HFF-Myc (cell line): Measurements from ENCODE around the gene ATP2B3.

ENCODE experiments used
- DNase-seq: peaks from one replicate; pipeline ENCODE4 v3.0.0-alpha.2; 2011; ENCODE audit warnings: low read depth; ENCODE audit errors: extremely low read depth
- H3K4me3 ChIP-seq: replicated peaks from 2 replicates; pipeline ENCODE4 v1.5.1; 2011; ENCODE audit warnings: low read depth, mild to moderate bottlenecking, control low read depth, low read length
- TF ChIP-seq, protein P1 (sequence below): IDR thresholded peaks from 2 replicates; pipeline ENCODE4 v1.5.1; 2012; ENCODE audit warnings: mild to moderate bottlenecking, low read depth, low read length, control low read depth; ENCODE audit errors: missing control alignments

Gene ATP2B3

DNA sequence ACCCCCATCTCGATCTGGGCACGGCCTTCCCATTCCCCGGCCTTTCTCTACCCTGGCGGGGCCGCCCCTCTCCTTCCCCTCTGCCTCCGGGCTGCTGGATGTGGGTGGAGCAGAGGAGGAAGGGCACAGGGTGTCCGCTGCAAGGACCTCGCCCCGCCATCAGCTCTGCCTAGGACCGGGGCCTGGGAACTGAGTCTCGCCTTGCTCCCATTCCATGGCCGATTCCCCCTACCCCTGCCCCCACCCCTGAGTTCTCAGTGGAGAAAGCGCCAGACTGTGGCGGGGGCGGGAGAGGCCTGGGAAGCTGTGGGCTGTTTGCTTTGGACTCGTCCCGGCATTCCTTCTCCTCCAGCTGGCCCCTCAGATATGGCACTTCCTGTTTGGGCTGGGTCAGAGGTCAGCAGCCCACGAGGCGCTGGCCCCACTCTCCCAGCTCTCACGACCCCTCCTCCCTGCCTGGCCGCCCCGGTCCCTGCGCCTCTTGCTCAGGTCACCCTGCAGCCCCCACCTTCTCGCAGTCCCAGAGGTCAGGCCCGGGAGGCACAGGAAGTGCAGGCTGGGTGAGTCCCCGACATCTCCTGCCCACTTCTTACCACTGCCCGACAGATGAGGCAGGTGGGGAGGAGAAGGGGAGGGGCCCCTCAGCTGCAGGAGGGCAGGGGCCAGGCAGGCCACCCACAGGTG lies 29.1 kb upstream of the ATP2B3 start:
- no peak overlapping the region for H3K4me3 ChIP-seq
- no peak for DNase-seq
- TF ChIP-seq, protein P1, sequence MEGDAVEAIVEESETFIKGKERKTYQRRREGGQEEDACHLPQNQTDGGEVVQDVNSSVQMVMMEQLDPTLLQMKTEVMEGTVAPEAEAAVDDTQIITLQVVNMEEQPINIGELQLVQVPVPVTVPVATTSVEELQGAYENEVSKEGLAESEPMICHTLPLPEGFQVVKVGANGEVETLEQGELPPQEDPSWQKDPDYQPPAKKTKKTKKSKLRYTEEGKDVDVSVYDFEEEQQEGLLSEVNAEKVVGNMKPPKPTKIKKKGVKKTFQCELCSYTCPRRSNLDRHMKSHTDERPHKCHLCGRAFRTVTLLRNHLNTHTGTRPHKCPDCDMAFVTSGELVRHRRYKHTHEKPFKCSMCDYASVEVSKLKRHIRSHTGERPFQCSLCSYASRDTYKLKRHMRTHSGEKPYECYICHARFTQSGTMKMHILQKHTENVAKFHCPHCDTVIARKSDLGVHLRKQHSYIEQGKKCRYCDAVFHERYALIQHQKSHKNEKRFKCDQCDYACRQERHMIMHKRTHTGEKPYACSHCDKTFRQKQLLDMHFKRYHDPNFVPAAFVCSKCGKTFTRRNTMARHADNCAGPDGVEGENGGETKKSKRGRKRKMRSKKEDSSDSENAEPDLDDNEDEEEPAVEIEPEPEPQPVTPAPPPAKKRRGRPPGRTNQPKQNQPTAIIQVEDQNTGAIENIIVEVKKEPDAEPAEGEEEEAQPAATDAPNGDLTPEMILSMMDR: no peak

DNA sequence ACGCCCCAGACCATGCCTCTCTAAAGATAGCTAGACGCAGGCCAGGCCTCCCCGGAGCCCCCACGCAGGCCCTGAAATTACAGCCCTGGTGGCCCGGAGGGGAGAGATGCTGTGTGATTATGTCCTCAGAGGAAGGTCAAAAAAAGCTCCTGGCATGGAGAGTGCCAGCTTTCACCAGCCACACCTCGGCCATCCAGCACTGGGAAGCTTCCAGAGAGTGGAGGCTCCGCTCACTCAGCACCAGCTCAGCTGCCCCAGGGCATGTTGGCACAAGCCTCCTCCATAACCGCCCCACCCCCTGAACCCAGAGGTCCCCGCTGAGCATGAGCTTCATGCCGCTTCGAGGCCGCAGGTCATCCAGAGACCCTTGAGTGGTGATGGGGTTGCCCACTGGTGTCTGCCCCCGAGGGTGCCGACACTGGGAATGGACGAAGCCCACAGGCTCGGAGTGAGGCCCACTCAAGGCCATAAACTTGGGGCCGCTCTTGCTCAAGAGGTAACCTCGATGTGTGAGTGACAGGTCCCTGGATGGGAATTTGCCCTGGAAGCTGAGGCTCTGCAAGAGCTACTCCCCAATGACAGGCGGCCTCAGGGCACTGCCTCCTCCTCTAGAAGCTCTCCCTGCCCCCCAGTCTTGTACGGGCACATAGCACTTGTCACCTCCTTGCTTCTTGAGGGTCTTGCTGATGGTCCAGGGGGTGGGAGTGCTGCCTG lies 27.1 kb upstream of the ATP2B3 start:
- TF ChIP-seq, protein P1: no peak
- DNase-seq: no peak
- H3K4me3 ChIP-seq: no peak overlapping the region

DNA sequence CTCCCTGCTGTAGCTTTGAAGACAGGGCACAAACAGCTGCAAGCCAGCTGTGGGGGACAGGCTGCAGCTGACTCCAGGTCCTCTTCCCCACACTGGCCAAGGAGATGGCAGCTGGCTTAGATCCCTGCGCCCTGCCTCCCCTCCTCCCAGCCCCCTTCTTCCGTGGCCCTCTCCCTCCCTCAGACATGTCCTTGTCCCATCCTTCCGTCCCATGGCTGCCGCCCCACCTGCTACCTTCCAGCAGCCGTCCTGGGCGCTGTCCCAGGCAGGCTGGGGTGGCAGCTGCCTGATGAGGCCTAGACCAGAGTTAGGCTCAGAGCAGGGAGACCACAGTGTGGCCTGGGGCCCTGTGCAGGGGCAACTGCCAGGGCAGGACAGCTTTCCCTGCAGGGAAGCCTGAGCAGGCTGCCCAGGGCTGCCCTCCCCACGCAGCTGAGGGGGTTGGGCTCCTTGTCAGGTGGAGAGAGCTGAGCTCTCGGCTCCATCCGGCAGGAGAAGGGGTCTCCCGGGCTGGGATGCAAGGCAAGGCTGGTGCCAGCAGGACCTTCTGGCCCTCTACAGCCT lies 26.0 kb upstream of the ATP2B3 start:
- TF ChIP-seq, protein P1: no peak
- no peak for DNase-seq
- H3K4me3 ChIP-seq: no peak overlapping the region

GRCh38 chrX:153491918-153492317 lies 25.5 kb upstream of the ATP2B3 start:
- DNase-seq: no peak
- TF ChIP-seq, protein P1: no peak
- no peak overlapping the region for H3K4me3 ChIP-seq

- no peak overlapping the region for H3K4me3 ChIP-seq
- no peak for DNase-seq
- TF ChIP-seq, protein P1: no peak
Measured at GRCh38 chrX:153492543-153492942, 24.9 kb upstream of the ATP2B3 start.

DNA sequence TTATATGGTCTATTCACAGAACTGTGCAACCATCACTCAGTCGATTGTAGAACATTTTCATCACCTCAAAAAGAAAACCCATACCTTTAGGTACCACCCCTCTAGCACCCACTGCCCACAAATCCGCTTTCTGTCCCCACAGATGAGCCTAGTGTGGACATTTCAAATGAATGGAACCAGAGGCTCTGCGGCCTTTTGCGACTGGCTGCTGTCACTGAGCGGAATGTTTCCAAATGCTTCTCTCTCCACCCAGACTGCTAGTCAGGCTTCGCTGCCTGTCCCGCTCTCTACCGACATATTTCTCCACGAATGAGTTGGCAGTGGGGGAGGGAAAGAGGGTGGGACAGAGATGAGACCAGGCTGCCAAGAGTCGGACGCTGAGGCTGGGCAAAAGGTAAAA lies 24.4 kb upstream of the ATP2B3 start:
- DNase-seq: no peak
- H3K4me3 ChIP-seq: no peak overlapping the region
- TF ChIP-seq, protein P1: no peak
